H9 (cell line): ENCODE measurements around the gene CPO. TPM values are rescaled to one million over a fixed set of nuclear protein-coding genes. Genes with fewer than 3 reads are reported as not detected.

Experiments used
- DNase-seq: peaks from one replicate; pipeline ENCODE4 v3.0.0-alpha.2; 2017
- H2AFZ ChIP-seq: one replicate; pipeline ENCODE4 v1.6.1; 2013; ENCODE audit warnings: mild to moderate bottlenecking, low read length, control low read depth, moderate library complexity
- H2AK5ac ChIP-seq: 2 replicates; pipeline ENCODE4 v1.6.1; 2013; ENCODE audit warnings: low read length, control low read depth, mixed read lengths; ENCODE audit not compliant: insufficient read length
- H2BK120ac ChIP-seq: one replicate; pipeline ENCODE4 v1.6.1; 2013; ENCODE audit warnings: low read depth, mild to moderate bottlenecking, low read length, control low read depth, inconsistent platforms; ENCODE audit not compliant: poor library complexity, severe bottlenecking
- H2BK12ac ChIP-seq: 2 replicates; pipeline ENCODE4 v1.6.1; 2013; ENCODE audit warnings: low read length, control low read depth, mixed read lengths, low read depth; ENCODE audit not compliant: insufficient read length
- H2BK15ac ChIP-seq: 2 replicates; pipeline ENCODE4 v1.6.1; 2013; ENCODE audit warnings: low read depth, low read length, control low read depth
- H2BK20ac ChIP-seq: one replicate; pipeline ENCODE4 v1.6.1; 2013; ENCODE audit warnings: low read depth, mild to moderate bottlenecking, low read length, control low read depth, inconsistent platforms; ENCODE audit not compliant: poor library complexity, severe bottlenecking
- H2BK5ac ChIP-seq: 2 replicates; pipeline ENCODE4 v1.6.1; 2013; ENCODE audit warnings: low read length, control low read depth, mixed read lengths; ENCODE audit not compliant: insufficient read length
- H3K14ac ChIP-seq: 2 replicates; pipeline ENCODE4 v1.6.1; 2013; ENCODE audit warnings: low read length, control low read depth; ENCODE audit not compliant: insufficient read depth
- H3K18ac ChIP-seq: 2 replicates; pipeline ENCODE4 v1.6.1; 2013; ENCODE audit warnings: low read depth, mild to moderate bottlenecking, mixed read lengths, low read length, control low read depth; ENCODE audit not compliant: insufficient read length
- H3K23ac ChIP-seq: 2 replicates; pipeline ENCODE4 v1.6.1; 2013; ENCODE audit warnings: low read length, control low read depth, mixed read lengths, low read depth; ENCODE audit not compliant: insufficient read length
- H3K23me2 ChIP-seq: 2 replicates; pipeline ENCODE4 v1.6.1; 2013; ENCODE audit warnings: low read depth, mild to moderate bottlenecking, mixed read lengths, low read length, control low read depth; ENCODE audit not compliant: insufficient read length, poor library complexity, severe bottlenecking
- H3K27ac ChIP-seq: 2 replicates; pipeline ENCODE4 v1.5.1; 2013; ENCODE audit warnings: low read length, control low read depth, mixed read lengths, low read depth; ENCODE audit not compliant: insufficient read length
- H3K27me3 ChIP-seq: 2 replicates; pipeline ENCODE4 v1.6.1; 2013; ENCODE audit warnings: low read length, control low read depth, inconsistent platforms; ENCODE audit not compliant: insufficient read depth
- H3K4ac ChIP-seq: 2 replicates; pipeline ENCODE4 v1.6.1; 2013; ENCODE audit warnings: low read depth, mild to moderate bottlenecking, control low read depth, inconsistent platforms, low read length, moderate library complexity
- H3K4me1 ChIP-seq: 2 replicates; pipeline ENCODE4 v1.6.1; 2013; ENCODE audit warnings: low read length, control low read depth, inconsistent platforms; ENCODE audit not compliant: insufficient read depth
- H3K4me2 ChIP-seq: 2 replicates; pipeline ENCODE4 v1.6.1; 2013; ENCODE audit warnings: low read length, control low read depth, mixed read lengths; ENCODE audit not compliant: insufficient read length, insufficient read depth
- H3K56ac ChIP-seq: 2 replicates; pipeline ENCODE4 v1.6.1; 2013; ENCODE audit warnings: low read depth, mild to moderate bottlenecking, mixed read lengths, low read length, control low read depth; ENCODE audit not compliant: insufficient read length
- H3K79me1 ChIP-seq: 2 replicates; pipeline ENCODE4 v1.6.1; 2013; ENCODE audit warnings: low read depth, mild to moderate bottlenecking, moderate library complexity, low read length, control low read depth, inconsistent platforms; ENCODE audit not compliant: insufficient read depth, poor library complexity, severe bottlenecking
- H3K79me2 ChIP-seq: 2 replicates; pipeline ENCODE4 v1.6.1; 2013; ENCODE audit warnings: low read length, control low read depth, inconsistent platforms; ENCODE audit not compliant: insufficient read depth
- H3K9ac ChIP-seq: 2 replicates; pipeline ENCODE4 v1.6.1; 2013; ENCODE audit warnings: low read length, control low read depth, mixed read lengths; ENCODE audit not compliant: insufficient read length; ENCODE audit errors: extremely low read depth
- H3K9me3 ChIP-seq: one replicate; pipeline ENCODE4 v1.6.1; 2013; ENCODE audit warnings: low read depth, low read length, inconsistent platforms; ENCODE audit not compliant: control insufficient read depth
- H3T11ph ChIP-seq: one replicate; pipeline ENCODE4 v1.6.1; 2013; ENCODE audit warnings: mild to moderate bottlenecking, low read length, control low read depth, inconsistent platforms
- H4K20me1 ChIP-seq: one replicate; pipeline ENCODE4 v1.6.1; 2013; ENCODE audit not compliant: control insufficient read depth, insufficient read length, insufficient read depth
- H4K5ac ChIP-seq: 2 replicates; pipeline ENCODE4 v1.6.1; 2013; ENCODE audit warnings: low read depth, mild to moderate bottlenecking, mixed read lengths, low read length, control low read depth; ENCODE audit not compliant: insufficient read length
- H4K8ac ChIP-seq: replicated peaks from 2 replicates; pipeline ENCODE4 v1.6.1; 2013; ENCODE audit warnings: low read length, control low read depth, mixed read lengths, low read depth; ENCODE audit not compliant: insufficient read length
- H4K91ac ChIP-seq: 2 replicates; pipeline ENCODE4 v1.6.1; 2013; ENCODE audit warnings: low read depth, mild to moderate bottlenecking, moderate library complexity, mixed read lengths, low read length, control low read depth; ENCODE audit not compliant: insufficient read length
- H3K27ac Mint-ChIP-seq, 3 experiments: 2 replicates in 2 of 3; 3 replicates in 1 of 3; pipeline ENCODE4 v1.8.0; 2020 to 2021; ENCODE audit warnings: mixed read lengths in 3 of 3, mild to moderate bottlenecking in 1 of 3, moderate library complexity in 1 of 3
- H3K27me3 Mint-ChIP-seq: 2 replicates; pipeline ENCODE4 v1.8.0; 2021; ENCODE audit warnings: low read depth, mild to moderate bottlenecking, moderate library complexity, mixed read lengths
- H3K36me3 Mint-ChIP-seq, 3 experiments: 2 replicates in 2 of 3; 3 replicates in 1 of 3; pipeline ENCODE4 v1.8.0; 2020 to 2021; ENCODE audit warnings: low read depth in 3 of 3, mixed read lengths in 3 of 3; ENCODE audit not compliant: insufficient read depth in 1 of 3
- H3K4me1 Mint-ChIP-seq, 2 experiments: 2 replicates each; pipeline ENCODE4 v1.8.0; 2020; ENCODE audit warnings: mixed read lengths in 2 of 2
- H3K4me3 Mint-ChIP-seq, 2 experiments: 2 replicates in 1 of 2; 3 replicates in 1 of 2; pipeline ENCODE4 v1.8.0; 2020 to 2021; ENCODE audit warnings: mild to moderate bottlenecking in 2 of 2, mixed read lengths in 2 of 2, moderate library complexity in 1 of 2
- H3K9me3 Mint-ChIP-seq, 2 experiments: 2 replicates in 1 of 2; 3 replicates in 1 of 2; pipeline ENCODE4 v1.8.0; 2020; ENCODE audit warnings: mild to moderate bottlenecking in 2 of 2, mixed read lengths in 2 of 2, moderate library complexity in 1 of 2
- WGBS: extraction: QIAGEN DNeasy Blood & Tissue Kit; methylation state at CpG from one replicate; pipeline ENCODE4 v1.1.7; 2013; ENCODE audit warnings: missing lambda C conversion rate, low lambda C conversion rate, mixed read lengths; ENCODE audit not compliant: insufficient read length; ENCODE audit errors: extremely low coverage; 5-methylcytosine and 5-hydroxymethylcytosine counted together
- total RNA-seq: library from RNA; stranded (reverse); gene quantifications from 2 replicates; pipeline ENCODE4 v1.2.1, GENCODE V29; 2021
- TF ChIP-seq, protein P1 (sequence below): fragments of 200-600 bp; sonication (generic); conservative IDR thresholded peaks from 3 replicates; pipeline ENCODE4 v1.8.0; 2021; ENCODE audit warnings: antibody characterized with exemption, mild to moderate bottlenecking

The CPO gene
- total RNA-seq, 1 experiment from 2014 or later: 0.68 TPM

DNA sequence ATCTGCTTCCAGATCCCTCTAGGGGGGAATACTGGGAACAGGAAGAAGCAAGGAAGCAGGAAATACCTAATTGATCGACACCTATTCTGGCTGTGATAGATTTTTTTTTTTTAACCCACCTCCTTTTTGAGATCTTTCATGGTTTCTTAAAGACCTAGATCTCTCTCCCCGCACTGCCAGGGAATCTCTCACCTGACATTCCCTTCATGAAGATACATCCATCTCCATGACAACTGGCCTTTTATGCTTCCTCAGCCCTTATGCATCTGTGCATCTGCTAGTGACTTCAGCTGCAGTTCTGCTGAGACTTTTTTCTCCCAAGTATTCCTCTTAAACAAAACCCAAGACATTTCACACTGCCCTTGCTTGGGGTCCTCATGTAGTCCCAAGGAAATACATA lies 21.1 kb upstream of the CPO start:
- no peaks in the 10 kb centered on the region for H3K27me3 Mint-ChIP-seq
- H2BK20ac ChIP-seq: no peak overlapping the region
- no peak overlapping the region for H2BK15ac ChIP-seq
- no peak overlapping the region for H2AFZ ChIP-seq
- no peak overlapping the region for H3K27ac ChIP-seq
- no peak overlapping the region for H3K9ac ChIP-seq
- no peaks in the 10 kb centered on the region for H3K27me3 ChIP-seq
- H3T11ph ChIP-seq: no peak overlapping the region
- no peaks in the 10 kb centered on the region; a peak in 2 of 7 replicates for H3K36me3 Mint-ChIP-seq
- TF ChIP-seq, protein P1, sequence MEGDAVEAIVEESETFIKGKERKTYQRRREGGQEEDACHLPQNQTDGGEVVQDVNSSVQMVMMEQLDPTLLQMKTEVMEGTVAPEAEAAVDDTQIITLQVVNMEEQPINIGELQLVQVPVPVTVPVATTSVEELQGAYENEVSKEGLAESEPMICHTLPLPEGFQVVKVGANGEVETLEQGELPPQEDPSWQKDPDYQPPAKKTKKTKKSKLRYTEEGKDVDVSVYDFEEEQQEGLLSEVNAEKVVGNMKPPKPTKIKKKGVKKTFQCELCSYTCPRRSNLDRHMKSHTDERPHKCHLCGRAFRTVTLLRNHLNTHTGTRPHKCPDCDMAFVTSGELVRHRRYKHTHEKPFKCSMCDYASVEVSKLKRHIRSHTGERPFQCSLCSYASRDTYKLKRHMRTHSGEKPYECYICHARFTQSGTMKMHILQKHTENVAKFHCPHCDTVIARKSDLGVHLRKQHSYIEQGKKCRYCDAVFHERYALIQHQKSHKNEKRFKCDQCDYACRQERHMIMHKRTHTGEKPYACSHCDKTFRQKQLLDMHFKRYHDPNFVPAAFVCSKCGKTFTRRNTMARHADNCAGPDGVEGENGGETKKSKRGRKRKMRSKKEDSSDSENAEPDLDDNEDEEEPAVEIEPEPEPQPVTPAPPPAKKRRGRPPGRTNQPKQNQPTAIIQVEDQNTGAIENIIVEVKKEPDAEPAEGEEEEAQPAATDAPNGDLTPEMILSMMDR: no peak
- WGBS: no CpG with 5 or more reads among the region's 2 CpGs
- peaks cover 2 to 4% of the 10 kb centered on the region in 2 experiments; a peak in 3 of 5 replicates for H3K9me3 Mint-ChIP-seq
- H2AK5ac ChIP-seq: no peak overlapping the region
- H3K9me3 ChIP-seq: no peaks in the 10 kb centered on the region
- H3K4ac ChIP-seq: no peak overlapping the region
- no peak overlapping the region for H2BK12ac ChIP-seq
- no peak overlapping the region for H4K5ac ChIP-seq
- no peak overlapping the region for H3K4me3 Mint-ChIP-seq
- H2BK120ac ChIP-seq: no peak overlapping the region
- no peaks in the 10 kb centered on the region for H3K79me1 ChIP-seq
- no peaks in the 10 kb centered on the region for H3K4me1 ChIP-seq
- no peak overlapping the region for H3K18ac ChIP-seq
- H3K14ac ChIP-seq: no peak overlapping the region
- no peak overlapping the region for H3K23ac ChIP-seq
- H4K20me1 ChIP-seq: no peaks in the 10 kb centered on the region
- no peak overlapping the region for H3K4me2 ChIP-seq
- no peaks in the 10 kb centered on the region for H3K79me2 ChIP-seq
- H3K27ac Mint-ChIP-seq: no peak overlapping the region
- H3K56ac ChIP-seq: no peak overlapping the region
- H3K23me2 ChIP-seq: no peaks in the 10 kb centered on the region
- DNase-seq: no peak
- no peak overlapping the region for H2BK5ac ChIP-seq
- no peak overlapping the region for H4K91ac ChIP-seq
- peaks cover 8 to 12% of the 10 kb centered on the region in 2 experiments for H3K4me1 Mint-ChIP-seq
- H4K8ac ChIP-seq: no peak overlapping the region
